ENCODE results near the gene DPF1. TPM values are rescaled to one million over a fixed set of nuclear protein-coding genes. Genes with fewer than 3 reads are reported as not detected.

DPF1 gene
- total RNA-seq, 2 donors from 2014 or later: not detected

- Histone ChIP-seq H3K4me3 (no peak overlapping the region), H3K36me3 (replicated peaks in 1 of 2; ENCODE audit: insufficient read depth in 1 of 2, low read depth in 2 of 2) (no peaks in the 10 kb centered on the region), H3K27ac (peak overlapping the region; percentile 71 to 97 (median 94)), H3K27me3 (no peaks in the 10 kb centered on the region), H3K9me3 (no peaks in the 10 kb centered on the region), H3K4me1 (peaks cover 81% of the 10 kb centered on the region)
- ATAC-seq (peak; percentile 19), DNase-seq (peak; percentile 81 to 89 (median 86))
- WGBS, 2 donors: 8 to 15% methylated on average over 12 of the region's 12 CpGs
- intact Hi-C loops (cut with DNase I): no loop called here
- TF ChIP-seq POLR2A (IDR thresholded peaks at IDR 0.05): peak in 1 of 3 donors; percentile 30
- no peak for TF ChIP-seq CTCF (IDR thresholded peaks at IDR 0.05)
Observed at GRCh38 chr19:38267761-38268483, 43.9 kb upstream of the DPF1 start.

DNA sequence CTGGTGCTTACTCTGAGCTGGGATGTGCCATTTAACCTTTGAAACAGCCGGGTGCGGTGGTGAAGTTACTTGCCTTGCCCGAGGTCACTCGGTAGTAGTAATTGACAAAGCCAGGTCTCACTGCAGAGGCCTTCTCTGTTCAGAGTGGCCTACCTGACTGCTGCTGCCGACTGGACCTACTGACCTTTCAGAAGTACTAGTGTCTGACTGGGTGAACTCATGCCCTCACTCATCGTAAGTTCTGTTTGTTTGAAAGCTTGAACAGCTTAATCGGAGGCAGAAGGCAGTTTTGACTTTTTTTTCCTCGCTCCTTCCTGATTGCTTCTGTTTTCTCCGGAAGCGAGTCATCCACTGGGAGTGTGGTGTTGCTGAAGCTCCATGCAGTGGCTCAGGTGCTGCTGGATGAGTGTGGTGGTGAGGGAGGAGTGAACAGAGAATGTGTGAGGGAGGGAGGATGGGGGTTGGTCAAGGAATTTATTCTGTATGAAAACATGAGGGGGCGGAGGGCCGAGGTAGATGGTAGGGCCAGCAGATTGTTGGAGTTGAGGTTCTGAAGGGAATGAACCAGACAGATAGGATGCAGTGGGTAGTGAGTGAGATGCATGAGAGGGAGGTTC, 43.1 kb upstream of the DPF1 start:
- no peak for TF ChIP-seq CTCF (IDR thresholded peaks at IDR 0.05)
- peak in 2 of 3 donors; percentile 29 to 39 for TF ChIP-seq POLR2A (IDR thresholded peaks at IDR 0.05)
- WGBS, 2 donors: 13 to 20% methylated on average over 12 of the region's 12 CpGs
- no peaks in the 10 kb centered on the region for H3K27me3 ChIP-seq
- no peaks in the 10 kb centered on the region for H3K36me3 ChIP-seq (replicated peaks in 1 of 2; ENCODE audit: insufficient read depth in 1 of 2, low read depth in 2 of 2)
- H3K4me3 ChIP-seq: no peak overlapping the region
- peak overlapping the region; percentile 71 to 97 (median 94) for H3K27ac ChIP-seq
- ATAC-seq: no peak
- no peaks in the 10 kb centered on the region for H3K9me3 ChIP-seq
- intact Hi-C loops (cut with DNase I): no loop called here
- peaks cover 78% of the 10 kb centered on the region for H3K4me1 ChIP-seq
- peak in 3 of 4 donors; percentile 37 to 45 (median 39) for DNase-seq

GRCh38 chr19:38265921-38266429, 42.0 kb upstream of the DPF1 start:
- DNase-seq (peak in 2 of 4 donors; percentile 40 to 43), ATAC-seq (no peak)
- peak in 2 of 3 donors; percentile 12 to 22 for TF ChIP-seq POLR2A (IDR thresholded peaks at IDR 0.05)
- no peak for TF ChIP-seq CTCF (IDR thresholded peaks at IDR 0.05)
- peaks cover 68% of the 10 kb centered on the region for H3K4me1 ChIP-seq
- WGBS, 2 donors: 21 to 39% methylated on average over 12 of the region's 12 CpGs
- peak overlapping the region; percentile 89 to 97 (median 94) for H3K27ac ChIP-seq
- H3K4me3 ChIP-seq: peak overlapping the region; percentile 63 to 78
- H3K9me3 ChIP-seq: no peaks in the 10 kb centered on the region
- intact Hi-C loops (cut with DNase I): no loop called here
- H3K27me3 ChIP-seq: no peaks in the 10 kb centered on the region
- no peaks in the 10 kb centered on the region for H3K36me3 ChIP-seq (replicated peaks in 1 of 2; ENCODE audit: insufficient read depth in 1 of 2, low read depth in 2 of 2)

DNA sequence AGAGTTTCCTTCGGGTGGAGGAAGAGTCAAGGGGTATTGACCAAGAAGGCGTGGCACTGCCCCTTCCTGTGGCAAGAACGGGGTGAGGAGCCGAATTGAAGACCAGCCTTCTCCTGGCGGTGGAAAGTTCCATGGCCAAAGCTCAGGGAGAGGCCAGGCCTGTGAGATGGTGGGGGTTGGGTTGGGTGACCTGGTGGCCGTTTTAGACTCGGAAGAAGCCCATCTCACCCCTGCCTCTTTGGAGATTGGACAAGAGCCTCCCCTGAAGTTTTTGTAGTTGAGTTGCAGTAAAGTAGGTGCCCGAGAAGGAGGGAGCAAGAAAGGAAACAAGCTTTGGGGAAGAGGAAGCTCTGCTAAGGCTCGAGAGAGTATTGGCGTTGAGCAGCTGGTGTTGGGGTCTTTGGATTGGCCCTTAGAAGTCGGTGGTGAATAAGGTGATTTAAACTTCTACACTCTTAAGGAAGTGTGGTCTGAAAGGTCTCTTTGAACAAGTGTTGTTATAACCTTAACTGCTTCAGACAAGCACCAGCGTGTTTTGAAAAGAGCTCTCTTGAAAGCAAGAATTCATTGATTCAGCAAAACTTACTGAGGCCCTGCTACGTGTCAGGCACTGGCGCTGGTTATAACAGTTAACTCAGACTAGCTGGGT, 41.3 kb upstream of the DPF1 start:
- TF ChIP-seq CTCF (IDR thresholded peaks at IDR 0.05) (peak in 3 of 7 experiments; percentile 8 to 28 (median 26)), POLR2A (IDR thresholded peaks at IDR 0.05) (no peak)
- peaks cover 61% of the 10 kb centered on the region for H3K4me1 ChIP-seq
- H3K4me3 ChIP-seq: peak overlapping the region; percentile 63 to 78
- no peaks in the 10 kb centered on the region for H3K36me3 ChIP-seq (replicated peaks in 1 of 2; ENCODE audit: insufficient read depth in 1 of 2, low read depth in 2 of 2)
- intact Hi-C loops (cut with DNase I): no loop called here
- peak overlapping the region; percentile 89 to 97 (median 94) for H3K27ac ChIP-seq
- DNase-seq: peak; percentile 47 to 69 (median 58)
- WGBS, 2 donors: 4 to 5% methylated on average over 14 of the region's 14 CpGs
- no peak for ATAC-seq
- no peaks in the 10 kb centered on the region for H3K9me3 ChIP-seq
- no peaks in the 10 kb centered on the region for H3K27me3 ChIP-seq

Data from body of pancreas (tissue), 4 donors.